Omental fat pad (tissue), 4 donors: ENCODE measurements around the gene QARS1. TPM values are rescaled to one million over a fixed set of nuclear protein-coding genes. Genes with fewer than 3 reads are reported as not detected.

Experiments used
- ATAC-seq: fragments of 150-250 bp; one replicate; pipeline ENCODE4 v1.9.1; 2016; ENCODE audit warnings: mild to moderate bottlenecking, moderate library complexity; ENCODE audit not compliant: low FRiP score
- DNase-seq: peaks from one replicate; pipeline ENCODE4 v3.0.0-alpha.2; 2019; ENCODE audit warnings: low spot score
- CTCF ChIP-seq, 3 donors: fragments of 450-650 bp; IDR thresholded peaks; one replicate each; pipeline ENCODE4 v1.5.1; 2016 to 2017; ENCODE audit warnings: antibody characterized with exemption in 3 of 3, mild to moderate bottlenecking in 3 of 3, moderate library complexity in 2 of 3
- total RNA-seq, 4 donors: library from RNA; depleted of rRNA; stranded (reverse); fragments of >200 nt; gene quantifications; one replicate each; pipeline ENCODE4 v1.1.0, GENCODE V29; 2016

Gene QARS1
- total RNA-seq, 4 donors from 2014 or later: 172 to 204 (median 192) TPM

DNA sequence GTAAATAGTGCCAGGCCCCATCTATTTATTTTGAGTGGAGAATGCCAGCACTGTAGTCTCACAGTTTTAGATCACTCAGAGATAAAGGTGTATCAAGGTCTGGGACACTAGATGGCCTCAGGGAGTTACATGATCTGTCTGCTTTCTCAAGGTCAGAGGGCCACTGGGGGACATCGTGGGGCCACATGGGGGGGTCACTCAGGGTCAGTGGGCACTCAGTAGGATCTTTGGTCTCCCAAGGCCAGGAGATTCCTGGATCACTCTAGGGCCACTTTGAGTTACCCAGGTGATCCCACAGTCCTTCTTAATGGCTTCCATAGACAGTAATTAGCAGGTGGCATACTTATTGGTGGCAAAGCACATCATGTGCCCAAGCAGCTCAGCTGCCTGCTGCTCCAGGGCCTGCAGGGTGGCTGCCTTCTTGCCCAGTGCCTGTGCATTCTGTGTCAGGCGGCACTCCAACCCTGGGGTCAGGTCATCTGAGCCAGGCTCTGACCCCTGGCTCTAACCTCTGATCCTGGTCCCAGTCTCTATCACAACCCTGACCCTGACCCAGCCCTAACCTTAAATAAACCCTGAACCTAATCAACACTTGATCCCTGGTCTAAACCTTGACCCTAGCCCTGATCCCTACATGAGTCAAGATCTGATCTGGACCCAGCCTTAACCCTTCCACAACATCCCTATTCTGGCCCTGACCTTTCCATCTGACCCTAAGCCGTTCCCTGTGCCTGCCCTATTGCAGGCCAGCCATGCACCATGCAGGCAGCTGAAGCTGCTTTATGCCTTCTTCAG, 30.1 kb upstream of the QARS1 start:
- ATAC-seq: no peak
- no peak for TF ChIP-seq CTCF (IDR thresholded peaks at IDR 0.05)
- no peak for DNase-seq

DNA sequence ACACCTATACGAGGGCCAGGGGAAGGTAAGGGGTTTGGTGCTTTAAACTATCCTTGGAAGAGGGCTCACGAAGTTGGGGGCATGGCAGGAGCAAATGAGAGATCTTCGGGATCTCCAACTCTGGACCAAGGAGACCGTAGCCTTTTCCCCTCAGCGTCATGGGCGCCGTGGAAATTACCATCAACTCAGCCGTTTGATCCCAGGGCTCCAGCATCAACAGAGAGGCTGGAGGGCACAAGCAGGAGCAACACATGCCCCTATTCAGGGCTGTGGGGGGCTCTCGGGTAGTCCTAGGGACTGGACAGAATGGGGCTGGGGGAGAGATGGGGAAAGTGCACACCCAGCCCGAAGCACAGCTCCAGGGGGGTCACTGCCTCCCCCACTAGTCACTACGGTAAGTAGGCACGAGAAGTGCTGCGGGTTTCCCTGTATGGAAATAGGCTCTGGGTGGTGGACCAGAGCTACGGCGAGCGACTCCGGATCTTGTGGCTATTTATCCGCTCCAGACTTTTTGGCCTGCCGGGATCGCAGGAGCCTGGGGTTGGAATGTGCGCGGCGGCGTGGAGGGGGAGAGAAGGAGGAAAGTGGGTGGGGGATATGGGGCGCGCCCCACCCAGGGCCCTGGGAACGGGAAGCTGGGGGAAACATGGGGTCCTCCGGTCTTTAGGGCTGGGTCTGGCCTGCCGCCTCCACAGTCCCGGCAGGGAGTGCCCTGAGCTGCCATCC, 28.8 kb upstream of the QARS1 start:
- peak; percentile 59 for DNase-seq
- ATAC-seq: peak; percentile 85
- no peak for TF ChIP-seq CTCF (IDR thresholded peaks at IDR 0.05)

GRCh38 chr3:49132437-49133225, 28.1 kb upstream of the QARS1 start, which contains the start of gene LAMB2:
TSS of gene LAMB2 (minus strand) at chr3:49133050. CDS start at chr3:49132867, 183 bp downstream.
- ATAC-seq: peak; percentile 74
- peak; percentile 54 for DNase-seq
- no peak for TF ChIP-seq CTCF (IDR thresholded peaks at IDR 0.05)

DNA sequence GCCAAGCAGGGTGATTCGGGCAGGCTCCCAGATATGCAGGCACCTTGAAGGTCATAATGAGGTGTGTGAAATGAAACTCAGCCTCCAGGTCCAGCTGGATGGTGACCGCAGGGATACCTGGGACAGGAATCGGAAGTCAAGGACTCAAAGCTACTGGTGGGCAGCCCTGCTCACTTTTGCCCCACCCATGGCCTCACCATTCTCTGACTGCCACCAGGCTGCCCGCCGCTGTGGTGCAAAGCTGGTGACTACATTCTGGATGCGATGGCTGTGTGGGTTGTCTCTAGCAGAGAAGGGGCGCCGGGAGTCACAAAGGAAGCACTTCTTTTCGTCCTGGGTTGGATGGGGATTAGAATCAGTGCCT, 27.5 kb upstream of the QARS1 start:
- no peak for DNase-seq
- no peak for ATAC-seq

GRCh38 chr3:49131576-49131975, 27.0 kb upstream of the QARS1 start:
- TF ChIP-seq CTCF (IDR thresholded peaks at IDR 0.05): no peak
- ATAC-seq: no peak

More for the DNA sequence above, 27.5 kb upstream of the QARS1 start:
- no peak for TF ChIP-seq CTCF (IDR thresholded peaks at IDR 0.05)

GRCh38 chr3:49131040-49131439, 26.5 kb upstream of the QARS1 start:
- no peak for DNase-seq
- TF ChIP-seq CTCF (IDR thresholded peaks at IDR 0.05): no peak
- no peak for ATAC-seq

More at GRCh38 chr3:49131576-49131975, 27.0 kb upstream of the QARS1 start:
- no peak for DNase-seq
